Measurements from ENCODE around the gene CCDC71.

Gene CCDC71

GRCh38 chr3:49131576-49131975, 34.6 kb downstream of the CCDC71 start:
- DNase-seq (ENCODE audit: low read depth, low spot score): no peak

DNA sequence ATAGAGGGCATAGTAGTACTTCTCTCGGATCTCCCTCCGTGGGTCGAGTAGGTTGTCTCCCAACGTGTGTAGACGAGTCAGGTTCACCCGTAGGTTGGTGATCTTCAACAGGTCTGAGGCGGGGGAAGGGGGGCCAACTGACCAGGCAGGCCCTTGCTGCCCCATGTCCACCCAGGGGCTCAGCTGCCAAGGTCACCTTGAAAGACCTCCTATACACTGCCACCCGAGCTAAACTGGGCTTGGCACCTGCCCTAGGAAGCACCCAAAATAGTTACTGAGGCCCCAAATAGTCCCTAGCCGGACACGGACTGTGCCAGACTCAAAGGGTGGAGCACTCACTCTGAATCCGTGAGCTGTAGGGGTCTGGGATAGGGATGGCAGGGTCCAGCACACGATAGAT, 35.1 kb downstream of the CCDC71 start:
- DNase-seq (ENCODE audit: low read depth, low spot score): no peak

GRCh38 chr3:49124991-49125670, 41.0 kb downstream of the CCDC71 start:
- DNase-seq (ENCODE audit: low read depth, low spot score): no peak

- no peak for DNase-seq (ENCODE audit: low read depth, low spot score)
Observed at GRCh38 chr3:49124203-49124602, 41.9 kb downstream of the CCDC71 start.

DNA sequence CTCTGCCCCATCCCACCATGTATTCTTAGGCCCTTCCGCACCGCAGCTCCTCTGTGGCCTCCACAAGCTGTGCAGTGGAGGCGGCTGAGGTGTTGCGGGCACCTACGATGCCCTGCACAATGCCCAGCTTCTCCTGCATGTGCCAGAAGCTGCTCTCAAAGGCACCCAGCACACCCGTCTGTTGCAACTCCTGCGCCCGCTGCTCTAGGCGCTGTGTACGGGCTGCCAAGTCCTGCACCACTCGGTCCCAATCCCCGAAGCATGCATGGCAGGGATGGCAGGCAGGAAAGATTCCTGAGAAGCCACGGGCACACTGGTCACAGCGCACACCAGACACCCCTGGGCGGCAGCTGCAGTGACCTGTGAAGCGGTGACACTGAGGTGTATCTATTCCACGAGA, 42.4 kb downstream of the CCDC71 start:
- no peak for DNase-seq (ENCODE audit: low read depth, low spot score)

DNA sequence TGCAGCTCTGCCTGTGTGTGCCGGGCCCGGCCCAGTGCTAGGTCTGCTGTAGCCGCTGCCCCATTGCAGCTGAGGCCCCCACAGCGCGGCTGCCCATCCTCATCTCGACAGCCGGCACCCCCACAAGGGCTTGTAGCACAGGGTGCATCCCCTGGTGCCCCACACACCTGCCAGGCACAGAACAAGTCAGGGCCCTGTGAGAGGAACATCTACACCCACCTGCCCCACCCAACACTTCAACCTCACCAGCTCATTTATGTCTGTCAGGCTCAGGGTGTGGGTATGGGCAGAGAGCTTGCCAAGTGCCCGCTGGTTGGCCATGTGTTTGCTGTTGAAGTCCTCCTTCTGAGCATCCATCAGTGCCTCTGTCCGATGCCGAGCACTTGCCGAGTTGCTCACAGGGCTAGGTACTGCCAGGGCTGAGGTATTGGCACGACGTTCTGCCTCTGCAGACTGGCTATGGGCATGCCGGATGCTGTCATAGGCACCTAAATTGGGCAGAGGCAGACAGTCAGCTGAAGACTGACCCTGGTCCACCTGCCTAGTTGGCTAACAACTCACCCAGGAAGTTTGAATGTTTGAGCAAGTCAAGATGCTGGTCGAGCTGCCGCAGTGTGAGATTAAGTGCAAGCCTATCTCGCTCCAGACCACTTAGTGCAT, 43.1 kb downstream of the CCDC71 start:
- DNase-seq (ENCODE audit: low read depth, low spot score): no peak

- no peak for DNase-seq (ENCODE audit: low read depth, low spot score)
Observed at GRCh38 chr3:49122451-49122850, 43.7 kb downstream of the CCDC71 start.

DNA sequence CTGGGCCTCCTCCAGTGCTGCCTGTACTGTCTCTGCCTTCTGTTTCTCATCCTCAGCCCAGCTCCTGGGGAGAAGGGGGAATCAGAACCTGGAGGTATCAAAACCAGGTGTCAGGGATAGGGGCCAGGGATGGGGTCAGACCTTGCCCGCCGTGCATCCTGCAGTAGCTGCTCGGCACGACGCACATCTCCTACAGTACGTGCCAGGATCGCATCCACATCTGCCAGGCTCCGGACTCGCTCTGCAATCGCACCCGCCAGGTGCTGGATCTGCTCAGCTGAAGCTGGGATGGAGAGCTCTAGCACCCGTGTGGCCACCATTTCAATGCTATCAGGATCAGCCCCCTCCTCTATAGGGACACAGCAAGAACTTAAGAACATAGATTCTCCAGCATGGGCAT, 44.1 kb downstream of the CCDC71 start:
- no peak for DNase-seq (ENCODE audit: low read depth, low spot score)

GRCh38 chr3:49121132-49121736, 44.9 kb downstream of the CCDC71 start:
- no peak for DNase-seq (ENCODE audit: low read depth, low spot score)

DNA sequence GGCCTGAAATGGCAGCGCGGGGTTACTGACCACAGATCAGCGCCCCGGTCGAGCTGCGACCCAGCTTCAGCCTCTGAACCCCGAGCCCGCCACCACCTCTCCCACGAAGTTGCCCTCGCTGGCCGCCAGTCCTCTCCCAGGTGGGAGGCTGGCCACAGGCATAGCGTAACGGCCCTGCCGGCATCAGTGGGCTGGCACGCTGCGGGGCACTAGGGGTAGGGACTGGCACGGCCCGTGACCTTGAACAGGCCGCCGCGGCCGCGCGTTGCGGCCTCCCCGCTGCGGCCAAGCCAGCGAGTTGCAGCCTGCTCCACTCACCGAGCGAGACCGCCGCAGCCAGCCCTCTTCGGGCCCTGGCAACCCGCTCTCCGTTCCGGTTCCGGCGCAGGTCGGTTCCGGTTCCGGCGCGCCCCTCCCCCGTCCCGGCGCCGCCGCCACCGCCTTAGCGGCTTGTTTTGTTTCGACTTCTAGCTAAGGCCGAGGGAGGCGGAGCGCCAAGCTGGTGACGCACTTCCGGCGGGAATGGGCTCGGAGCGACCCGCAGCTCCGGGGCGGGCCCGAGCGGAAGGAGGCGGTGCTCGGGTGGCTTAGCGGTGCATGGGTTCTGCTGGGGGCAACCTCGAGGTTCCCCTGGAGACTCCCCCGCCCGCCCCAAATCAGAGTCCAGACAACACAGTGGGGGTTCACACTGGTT, 45.5 kb downstream of the CCDC71 start, which contains the start of gene USP19:
TSS of gene USP19 (minus strand) at position 386 of the 694 bp plus-strand sequence. CDS start 1,678 bp downstream, outside the sequence.
- peak; percentile 96 for DNase-seq (ENCODE audit: low read depth, low spot score)

DNA sequence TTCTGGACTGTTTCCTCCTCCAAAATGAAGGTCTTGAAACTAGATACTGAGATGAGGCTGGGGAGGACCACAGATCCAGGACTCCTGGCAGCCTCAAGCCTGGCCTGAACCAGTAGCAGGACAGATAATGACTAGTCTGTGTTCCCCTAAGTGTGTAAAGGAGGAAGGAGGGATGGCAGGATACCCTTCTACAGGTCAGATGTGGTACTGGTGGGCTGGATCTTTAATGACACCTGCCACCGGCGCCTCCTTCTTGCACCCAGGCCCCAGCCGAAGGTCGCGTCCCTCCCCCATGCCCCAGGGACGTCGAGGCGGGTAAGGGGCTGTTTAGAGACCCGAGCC, 46.1 kb downstream of the CCDC71 start:
- DNase-seq (ENCODE audit: low read depth, low spot score): no peak

GRCh38 chr3:49119439-49119838, 46.7 kb downstream of the CCDC71 start:
- DNase-seq (ENCODE audit: low read depth, low spot score): no peak

DNA sequence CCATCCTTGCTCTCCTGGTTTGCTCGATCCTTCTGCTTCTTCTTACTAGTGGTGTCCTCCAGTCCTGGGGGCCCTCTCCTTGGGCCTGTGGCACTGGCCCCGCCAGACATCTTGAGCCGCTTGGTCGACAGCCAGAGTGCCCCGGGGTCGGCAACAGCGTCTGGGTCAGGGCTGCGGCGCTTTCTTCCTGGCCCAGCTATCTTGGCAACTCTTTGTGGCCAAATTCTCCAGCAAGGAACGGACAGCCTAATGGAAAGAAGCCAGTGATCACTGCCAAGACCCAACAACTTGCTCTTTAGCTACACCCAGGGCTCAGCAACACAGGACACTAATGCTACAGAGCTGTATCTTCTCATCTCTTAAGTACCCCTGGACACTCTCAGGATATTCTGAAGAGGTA, 47.1 kb downstream of the CCDC71 start:
- no peak for DNase-seq (ENCODE audit: low read depth, low spot score)

Measured in ELF-1 (cell line).